ENCODE results near the gene IFNL1.

- TF ChIP-seq, protein P1, sequence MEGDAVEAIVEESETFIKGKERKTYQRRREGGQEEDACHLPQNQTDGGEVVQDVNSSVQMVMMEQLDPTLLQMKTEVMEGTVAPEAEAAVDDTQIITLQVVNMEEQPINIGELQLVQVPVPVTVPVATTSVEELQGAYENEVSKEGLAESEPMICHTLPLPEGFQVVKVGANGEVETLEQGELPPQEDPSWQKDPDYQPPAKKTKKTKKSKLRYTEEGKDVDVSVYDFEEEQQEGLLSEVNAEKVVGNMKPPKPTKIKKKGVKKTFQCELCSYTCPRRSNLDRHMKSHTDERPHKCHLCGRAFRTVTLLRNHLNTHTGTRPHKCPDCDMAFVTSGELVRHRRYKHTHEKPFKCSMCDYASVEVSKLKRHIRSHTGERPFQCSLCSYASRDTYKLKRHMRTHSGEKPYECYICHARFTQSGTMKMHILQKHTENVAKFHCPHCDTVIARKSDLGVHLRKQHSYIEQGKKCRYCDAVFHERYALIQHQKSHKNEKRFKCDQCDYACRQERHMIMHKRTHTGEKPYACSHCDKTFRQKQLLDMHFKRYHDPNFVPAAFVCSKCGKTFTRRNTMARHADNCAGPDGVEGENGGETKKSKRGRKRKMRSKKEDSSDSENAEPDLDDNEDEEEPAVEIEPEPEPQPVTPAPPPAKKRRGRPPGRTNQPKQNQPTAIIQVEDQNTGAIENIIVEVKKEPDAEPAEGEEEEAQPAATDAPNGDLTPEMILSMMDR (conservative IDR thresholded peaks at IDR 0.05; ENCODE audit: low read length), result no peak
- no peak for TF ChIP-seq EZH2phosphoT487 (IDR thresholded peaks at IDR 0.05; ENCODE audit: borderline replicate concordance, low read depth, low read length)
Measured at GRCh38 chr19:39315933-39316332, 19.7 kb downstream of the IFNL1 start.
